Caco-2 (cell line): Measurements from ENCODE around the gene TM4SF18. TPM values are rescaled to one million over a fixed set of nuclear protein-coding genes. Genes with fewer than 3 reads are reported as not detected.

Experiments
- BruUV-seq: library from RNA; stranded (reverse); fragments of 400-500 nt; replicated peaks from 2 replicates; lab custom pipeline; 2021; lab: Mats Ljungman, UMichigan
- CTCF ChIA-PET: fragments of 300-600 bp; sonication (Branson Sonifier 250); formaldehyde crosslinking; loops from one replicate; lab custom pipeline; 2022; ENCODE audit warnings: antibody characterized with exemption; lab: Charles Lee
- POLR2A ChIA-PET: fragments of 300-600 bp; sonication (Branson Sonifier 250); formaldehyde crosslinking; loops from one replicate; lab custom pipeline; 2022; ENCODE audit warnings: antibody characterized with exemption; lab: Charles Lee
- DNase-seq, 2 experiments: peaks; one replicate each; pipeline versions ENCODE4 v3.0.0 to v3.0.0-alpha.2; 2020 to 2022
- H3K27me3 ChIP-seq: replicated peaks from 2 replicates; pipeline ENCODE4 v1.6.0; 2011; ENCODE audit warnings: low read length; ENCODE audit not compliant: control insufficient read depth, insufficient read depth
- H3K36me3 ChIP-seq: 2 replicates; pipeline ENCODE4 v1.5.1; 2011; ENCODE audit warnings: low read length; ENCODE audit not compliant: control insufficient read depth, insufficient read depth
- H3K4me1 ChIP-seq: fragments of 250-450 bp; sonication (Bioruptor Pico); 2 replicates; pipeline ENCODE4 v1.5.1; 2020; ENCODE audit warnings: mild to moderate bottlenecking
- H3K4me3 ChIP-seq: 2 replicates; pipeline ENCODE4 v1.5.1; 2011; ENCODE audit warnings: low read depth, mild to moderate bottlenecking, control low read depth, low read length
- H3K9me3 ChIP-seq: fragments of 250-450 bp; sonication (Bioruptor Pico); 2 replicates; pipeline ENCODE4 v1.5.1; 2020; ENCODE audit warnings: mild to moderate bottlenecking, moderate library complexity
- H3K27ac Mint-ChIP-seq: one replicate; pipeline ENCODE4 v1.8.0; 2022; ENCODE audit warnings: mixed read lengths; ENCODE audit not compliant: unreplicated experiment
- H3K27me3 Mint-ChIP-seq: one replicate; pipeline ENCODE4 v1.8.0; 2022; ENCODE audit warnings: mixed read lengths; ENCODE audit not compliant: insufficient read depth, unreplicated experiment
- H3K36me3 Mint-ChIP-seq: one replicate; pipeline ENCODE4 v1.8.0; 2022; ENCODE audit warnings: mild to moderate bottlenecking, mixed read lengths; ENCODE audit not compliant: insufficient read depth, unreplicated experiment
- H3K4me1 Mint-ChIP-seq: one replicate; pipeline ENCODE4 v1.8.0; 2022; ENCODE audit warnings: low read depth, mixed read lengths; ENCODE audit not compliant: unreplicated experiment
- H3K4me3 Mint-ChIP-seq: one replicate; pipeline ENCODE4 v1.8.0; 2022; ENCODE audit warnings: mild to moderate bottlenecking, moderate library complexity, mixed read lengths; ENCODE audit not compliant: unreplicated experiment
- H3K9me3 Mint-ChIP-seq: one replicate; pipeline ENCODE4 v1.8.0; 2022; ENCODE audit warnings: mixed read lengths; ENCODE audit not compliant: unreplicated experiment
- intact Hi-C: fragments of 100-400 bp; cut with micrococcal nuclease; formaldehyde crosslinking; loops from one replicate; pipeline ENCODE4 v1.10.0; 2022; ENCODE audit not compliant: unreplicated experiment
- total RNA-seq: library from RNA; stranded (reverse); gene quantifications from 2 replicates; pipeline ENCODE4 v1.2.3, GENCODE V29; 2022
- TF ChIP-seq, protein P1 (sequence below), 2 experiments: fragments of 200-600 bp in 1 of 2; IDR thresholded peaks; 1 replicate in 1 of 2; 2 replicates in 1 of 2; pipeline versions ENCODE4 v1.5.1 to v1.8.0; 2011 to 2022; ENCODE audit warnings: antibody characterized with exemption in 1 of 2, control low read depth in 1 of 2, inconsistent platforms in 1 of 2, low read depth in 1 of 2, low read length in 1 of 2, mild to moderate bottlenecking in 1 of 2, moderate library complexity in 1 of 2; ENCODE audit not compliant: insufficient read depth in 1 of 2, severe bottlenecking in 1 of 2, unreplicated experiment in 1 of 2

Gene TM4SF18
- total RNA-seq, 1 experiment from 2014 or later: not detected

- H3K4me3 Mint-ChIP-seq: peak overlapping the region; percentile 14
- TF ChIP-seq, protein P1, sequence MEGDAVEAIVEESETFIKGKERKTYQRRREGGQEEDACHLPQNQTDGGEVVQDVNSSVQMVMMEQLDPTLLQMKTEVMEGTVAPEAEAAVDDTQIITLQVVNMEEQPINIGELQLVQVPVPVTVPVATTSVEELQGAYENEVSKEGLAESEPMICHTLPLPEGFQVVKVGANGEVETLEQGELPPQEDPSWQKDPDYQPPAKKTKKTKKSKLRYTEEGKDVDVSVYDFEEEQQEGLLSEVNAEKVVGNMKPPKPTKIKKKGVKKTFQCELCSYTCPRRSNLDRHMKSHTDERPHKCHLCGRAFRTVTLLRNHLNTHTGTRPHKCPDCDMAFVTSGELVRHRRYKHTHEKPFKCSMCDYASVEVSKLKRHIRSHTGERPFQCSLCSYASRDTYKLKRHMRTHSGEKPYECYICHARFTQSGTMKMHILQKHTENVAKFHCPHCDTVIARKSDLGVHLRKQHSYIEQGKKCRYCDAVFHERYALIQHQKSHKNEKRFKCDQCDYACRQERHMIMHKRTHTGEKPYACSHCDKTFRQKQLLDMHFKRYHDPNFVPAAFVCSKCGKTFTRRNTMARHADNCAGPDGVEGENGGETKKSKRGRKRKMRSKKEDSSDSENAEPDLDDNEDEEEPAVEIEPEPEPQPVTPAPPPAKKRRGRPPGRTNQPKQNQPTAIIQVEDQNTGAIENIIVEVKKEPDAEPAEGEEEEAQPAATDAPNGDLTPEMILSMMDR (IDR thresholded peaks at IDR 0.05; ENCODE audit: insufficient read depth in 1 of 2, low read depth in 1 of 2, low read length in 1 of 2, severe bottlenecking in 1 of 2, unreplicated experiment in 1 of 2): no peak
Measured at GRCh38 chr3:149356044-149356592, 22.7 kb upstream of the TM4SF18 start.

DNA sequence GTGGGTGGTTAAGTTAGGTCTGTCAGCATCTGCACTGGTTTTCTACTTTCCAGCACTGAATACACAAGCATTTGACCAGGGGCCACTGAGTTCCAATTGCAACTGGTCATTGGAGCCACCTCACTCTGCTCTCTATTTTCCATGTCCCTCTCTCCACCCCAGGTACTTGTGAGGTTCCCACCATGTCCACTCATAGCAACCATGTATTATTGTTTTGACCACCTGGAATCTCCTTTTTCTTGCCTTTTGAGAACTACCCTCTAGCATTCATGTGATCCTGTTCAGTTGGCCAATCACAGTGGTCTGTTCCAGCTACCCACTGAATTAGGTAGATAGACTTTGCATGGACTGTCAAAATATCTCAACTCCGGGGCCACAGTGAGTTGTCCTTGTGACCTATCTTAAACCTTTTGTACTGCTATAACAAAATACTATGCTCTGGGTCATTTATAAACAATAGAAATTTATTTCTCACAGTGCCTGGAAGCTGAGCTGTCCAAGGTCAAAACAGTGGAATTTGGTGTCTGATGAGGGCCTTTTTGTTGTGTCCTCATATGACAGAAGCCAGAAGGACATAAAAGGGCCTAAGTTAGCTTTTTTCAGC lies 20.2 kb upstream of the TM4SF18 start:
- no peak for DNase-seq
- BruUV-seq: no TSS peak
- intact Hi-C loops: no loop called here
- Histone ChIP-seq H3K9me3 (no peaks in the 10 kb centered on the region), H3K4me3 (no peak overlapping the region), H3K4me1 (peaks cover 22% of the 10 kb centered on the region), H3K27me3 (no peaks in the 10 kb centered on the region), H3K36me3 (no peaks in the 10 kb centered on the region)
- Mint-ChIP-seq H3K27me3 (no peaks in the 10 kb centered on the region), H3K9me3 (no peaks in the 10 kb centered on the region), H3K4me3 (no peak overlapping the region), H3K4me1 (peaks cover 30% of the 10 kb centered on the region), H3K27ac (no peak overlapping the region), H3K36me3 (no peaks in the 10 kb centered on the region)
- CTCF ChIA-PET: interaction anchor here (0.6 to 1.2 kb wide), 3 partner anchors 23 to 127 kb away, joined by 3 to 4 read pairs (median 3); no protein-coding TSS in a partner anchor
- POLR2A ChIA-PET: no interaction called here
- TF ChIP-seq, protein P1 (IDR thresholded peaks at IDR 0.05; ENCODE audit: insufficient read depth in 1 of 2, low read depth in 1 of 2, low read length in 1 of 2, severe bottlenecking in 1 of 2, unreplicated experiment in 1 of 2): no peak

More at GRCh38 chr3:149356044-149356592, 22.7 kb upstream of the TM4SF18 start:
- Mint-ChIP-seq H3K27me3 (no peaks in the 10 kb centered on the region), H3K27ac (peak overlapping the region; percentile 13), H3K4me1 (peaks cover 30% of the 10 kb centered on the region), H3K36me3 (no peaks in the 10 kb centered on the region), H3K9me3 (no peaks in the 10 kb centered on the region)
- no peak for DNase-seq
- intact Hi-C loops: no loop called here
- H3K9me3 ChIP-seq: no peaks in the 10 kb centered on the region
- no TSS peak for BruUV-seq
- no peak overlapping the region for H3K4me3 ChIP-seq
- no peaks in the 10 kb centered on the region for H3K27me3 ChIP-seq
- H3K4me1 ChIP-seq: peaks cover 22% of the 10 kb centered on the region
- CTCF ChIA-PET: interaction anchor here (1.0 to 1.4 kb wide), 2 partner anchors 12 to 133 kb away, joined by 3 to 4 read pairs; no protein-coding TSS in a partner anchor
- H3K36me3 ChIP-seq: no peaks in the 10 kb centered on the region
- POLR2A ChIA-PET: no interaction called here

DNA sequence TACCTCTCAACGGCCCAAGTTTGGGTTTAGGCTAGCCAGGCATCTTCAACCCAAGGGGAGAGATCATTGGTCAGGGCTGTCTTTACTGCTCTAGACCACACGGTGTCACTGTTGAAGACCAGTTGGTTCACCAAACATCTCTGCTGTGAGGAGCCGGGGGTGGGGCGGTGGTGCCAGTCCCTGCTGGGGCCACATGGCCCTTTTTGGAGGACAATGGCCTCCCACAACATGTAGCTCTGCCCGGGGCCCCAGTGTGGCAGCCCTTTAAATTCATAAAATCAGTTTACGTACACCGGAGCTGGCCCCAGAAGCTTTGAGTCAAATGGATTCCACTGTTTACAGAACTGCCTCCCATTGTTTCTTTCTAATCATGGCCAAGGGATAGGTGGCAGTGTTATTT lies 19.1 kb upstream of the TM4SF18 start:
- H3K4me1 ChIP-seq: peaks cover 22% of the 10 kb centered on the region
- peaks cover 2% of the 10 kb centered on the region for H3K9me3 Mint-ChIP-seq
- no peak overlapping the region for H3K4me3 ChIP-seq
- CTCF ChIA-PET: interaction anchor here (0.7 to 0.9 kb wide), 2 partner anchors 128 to 136 kb away, joined by 3 to 4 read pairs; no protein-coding TSS in a partner anchor
- TF ChIP-seq, protein P1 (IDR thresholded peaks at IDR 0.05; ENCODE audit: insufficient read depth in 1 of 2, low read depth in 1 of 2, low read length in 1 of 2, severe bottlenecking in 1 of 2, unreplicated experiment in 1 of 2): peak; percentile 72 to 73
- intact Hi-C loops: loop anchor here (1.0 kb wide), 4 partner anchors 36 to 137 kb away; no protein-coding TSS in a partner anchor
- peaks cover 29% of the 10 kb centered on the region for H3K4me1 Mint-ChIP-seq
- H3K36me3 ChIP-seq: no peaks in the 10 kb centered on the region
- POLR2A ChIA-PET: no interaction called here
- DNase-seq: peak; percentile 74 to 76
- H3K27ac Mint-ChIP-seq: no peak overlapping the region
- no TSS peak for BruUV-seq
- H3K27me3 ChIP-seq: no peaks in the 10 kb centered on the region
- no peaks in the 10 kb centered on the region for H3K36me3 Mint-ChIP-seq
- no peaks in the 10 kb centered on the region for H3K27me3 Mint-ChIP-seq
- no peaks in the 10 kb centered on the region for H3K9me3 ChIP-seq
- H3K4me3 Mint-ChIP-seq: no peak overlapping the region
